HEK293T (cell line): Measurements from ENCODE around the gene STXBP6.
"Not testable (repeated sequence)": the region's sequence is repeated elsewhere in the genome, so short reads cannot be mapped to it uniquely, and the experiment has no call there.

Experiments used
- CTCF ChIA-PET: fragments of 350-600 bp; formaldehyde crosslinking; extraction: SDS; loops from one replicate; lab custom pipeline; 2021; ENCODE audit warnings: antibody characterized with exemption, inconsistent platforms; lab: Yijun Ruan, JAX
- POLR2A ChIA-PET: fragments of 350-600 bp; formaldehyde crosslinking; extraction: SDS; loops from one replicate; lab custom pipeline; 2020; ENCODE audit warnings: antibody characterized with exemption, inconsistent platforms; lab: Yijun Ruan, JAX
- DNase-seq: peaks from one replicate; pipeline ENCODE4 v3.0.0; 2012; ENCODE audit warnings: mixed read lengths; ENCODE audit errors: extremely low spot score
- ARNT ChIP-seq: fragments of 450-650 bp; IDR thresholded peaks from 2 replicates; pipeline ENCODE4 v1.6.1; 2017; ENCODE audit warnings: mild to moderate bottlenecking
- BHLHE40 ChIP-seq: fragments of 450-650 bp; IDR thresholded peaks from 2 replicates; pipeline ENCODE4 v1.6.1; 2016; ENCODE audit warnings: mild to moderate bottlenecking, moderate library complexity, borderline replicate concordance
- CTBP1 ChIP-seq: fragments of 450-650 bp; IDR thresholded peaks from 2 replicates; pipeline ENCODE4 v1.6.1; 2016; ENCODE audit warnings: borderline replicate concordance
- ELF4 ChIP-seq: fragments of 450-650 bp; IDR thresholded peaks from 2 replicates; pipeline ENCODE4 v1.6.1; 2017; ENCODE audit warnings: antibody characterized with exemption
- FOXA1 ChIP-seq: fragments of 450-650 bp; IDR thresholded peaks from 2 replicates; pipeline ENCODE4 v1.6.1; 2016; ENCODE audit warnings: mild to moderate bottlenecking
- FOXK2 ChIP-seq: fragments of 450-650 bp; IDR thresholded peaks from 2 replicates; pipeline ENCODE4 v1.6.1; 2016; ENCODE audit warnings: mild to moderate bottlenecking
- FOXM1 ChIP-seq: fragments of 450-650 bp; IDR thresholded peaks from 2 replicates; pipeline ENCODE4 v1.6.1; 2017; ENCODE audit warnings: mild to moderate bottlenecking, borderline replicate concordance
- HDGF ChIP-seq: fragments of 450-650 bp; IDR thresholded peaks from 2 replicates; pipeline ENCODE4 v1.6.1; 2017; ENCODE audit warnings: antibody characterized with exemption, borderline replicate concordance
- L3MBTL2 ChIP-seq: fragments of 450-650 bp; conservative IDR thresholded peaks from 2 replicates; pipeline ENCODE4 v1.6.1; 2016; ENCODE audit warnings: mild to moderate bottlenecking
- LEF1 ChIP-seq: fragments of 450-650 bp; IDR thresholded peaks from 2 replicates; pipeline ENCODE4 v1.6.1; 2017; ENCODE audit warnings: mild to moderate bottlenecking, borderline replicate concordance
- NFRKB ChIP-seq: fragments of 450-650 bp; IDR thresholded peaks from 2 replicates; pipeline ENCODE4 v1.6.1; 2016; ENCODE audit warnings: mild to moderate bottlenecking, moderate library complexity
- SP1 ChIP-seq: fragments of 450-650 bp; IDR thresholded peaks from 2 replicates; pipeline ENCODE4 v1.6.1; 2017
- SUZ12 ChIP-seq: fragments of 450-650 bp; IDR thresholded peaks from 2 replicates; pipeline ENCODE4 v1.6.1; 2016; ENCODE audit warnings: mild to moderate bottlenecking
- TARDBP ChIP-seq: fragments of 450-650 bp; IDR thresholded peaks from 2 replicates; pipeline ENCODE4 v1.6.1; 2016
- ZNF384 ChIP-seq: fragments of 450-650 bp; IDR thresholded peaks from 2 replicates; pipeline ENCODE4 v1.6.1; 2016
- TF ChIP-seq, protein P1 (sequence below): fragments of 450-650 bp; IDR thresholded peaks from 2 replicates; pipeline ENCODE4 v1.6.1; 2016

STXBP6 gene

DNA sequence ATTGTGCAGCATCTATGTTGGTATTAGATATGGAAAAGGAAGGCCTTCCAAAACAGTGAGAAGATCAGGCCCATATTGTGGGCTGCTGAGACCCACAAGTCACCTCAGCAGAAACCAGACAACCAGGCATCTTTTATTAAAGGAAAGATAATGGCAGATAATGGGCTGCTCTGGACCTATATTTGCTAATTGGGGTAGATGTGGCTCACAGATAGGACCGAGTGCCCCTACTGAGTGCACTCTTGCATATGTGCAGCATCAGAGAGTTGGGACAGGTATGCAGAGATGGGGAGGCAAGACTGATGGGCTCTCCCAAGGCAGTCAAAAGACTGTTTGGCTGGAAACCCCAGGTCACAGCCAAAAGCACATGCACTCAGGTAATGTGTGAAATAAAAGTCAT lies 266.2 kb downstream of the STXBP6 start:
- no peak for DNase-seq
- CTCF ChIA-PET: no interaction called here
- POLR2A ChIA-PET: no interaction called here

GRCh38 chr14:24780281-24780680 lies 269.7 kb downstream of the STXBP6 start:
- no peak for DNase-seq
- CTCF ChIA-PET: no interaction called here
- POLR2A ChIA-PET: no interaction called here
- TF ChIP-seq ZNF384 (no peak), CTBP1 (no peak), ELF4 (no peak), FOXM1 (no peak), ARNT (no peak), L3MBTL2 (no peak), SP1 (no peak), SUZ12 (no peak), TARDBP (no peak), NFRKB (no peak), FOXK2 (no peak), HDGF (no peak), FOXA1 (no peak)
- TF ChIP-seq, protein P1, sequence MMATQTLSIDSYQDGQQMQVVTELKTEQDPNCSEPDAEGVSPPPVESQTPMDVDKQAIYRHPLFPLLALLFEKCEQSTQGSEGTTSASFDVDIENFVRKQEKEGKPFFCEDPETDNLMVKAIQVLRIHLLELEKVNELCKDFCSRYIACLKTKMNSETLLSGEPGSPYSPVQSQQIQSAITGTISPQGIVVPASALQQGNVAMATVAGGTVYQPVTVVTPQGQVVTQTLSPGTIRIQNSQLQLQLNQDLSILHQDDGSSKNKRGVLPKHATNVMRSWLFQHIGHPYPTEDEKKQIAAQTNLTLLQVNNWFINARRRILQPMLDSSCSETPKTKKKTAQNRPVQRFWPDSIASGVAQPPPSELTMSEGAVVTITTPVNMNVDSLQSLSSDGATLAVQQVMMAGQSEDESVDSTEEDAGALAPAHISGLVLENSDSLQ: no peak

More for the DNA sequence above, 266.2 kb downstream of the STXBP6 start:
- TF ChIP-seq ZNF384: no peak

- ChIA-PET POLR2A (no interaction called here), CTCF (no interaction called here)
- TF ChIP-seq CTBP1 (no peak), ARNT (no peak), ELF4 (no peak), BHLHE40 (no peak)
- TF ChIP-seq, protein P1: no peak
- no peak for DNase-seq
These were observed 272.3 kb downstream of the STXBP6 start for GRCh38 chr14:24777678-24778077.

- DNase-seq: no peak
- no peak for TF ChIP-seq TARDBP
- no peak for TF ChIP-seq HDGF
- TF ChIP-seq SUZ12: no peak
- no peak for TF ChIP-seq ZNF384
- no peak for TF ChIP-seq BHLHE40
- ChIA-PET POLR2A (no interaction called here), CTCF (no interaction called here)
These were observed 274.0 kb downstream of the STXBP6 start for GRCh38 chr14:24775950-24776349.

GRCh38 chr14:24774187-24774915 lies 275.6 kb downstream of the STXBP6 start:
- CTCF ChIA-PET: no interaction called here
- TF ChIP-seq ELF4: no peak
- no peak for TF ChIP-seq LEF1
- TF ChIP-seq FOXA1: no peak
- TF ChIP-seq CTBP1: no peak
- TF ChIP-seq BHLHE40: no peak
- no peak for TF ChIP-seq FOXK2
- no peak for TF ChIP-seq HDGF
- TF ChIP-seq ARNT: no peak
- TF ChIP-seq ZNF384: no peak
- TF ChIP-seq TARDBP: no peak
- no peak for TF ChIP-seq SP1
- TF ChIP-seq NFRKB: no peak
- no peak for TF ChIP-seq SUZ12
- TF ChIP-seq, protein P1: no peak
- no peak for TF ChIP-seq FOXM1
- TF ChIP-seq L3MBTL2: no peak
- POLR2A ChIA-PET: no interaction called here

DNA sequence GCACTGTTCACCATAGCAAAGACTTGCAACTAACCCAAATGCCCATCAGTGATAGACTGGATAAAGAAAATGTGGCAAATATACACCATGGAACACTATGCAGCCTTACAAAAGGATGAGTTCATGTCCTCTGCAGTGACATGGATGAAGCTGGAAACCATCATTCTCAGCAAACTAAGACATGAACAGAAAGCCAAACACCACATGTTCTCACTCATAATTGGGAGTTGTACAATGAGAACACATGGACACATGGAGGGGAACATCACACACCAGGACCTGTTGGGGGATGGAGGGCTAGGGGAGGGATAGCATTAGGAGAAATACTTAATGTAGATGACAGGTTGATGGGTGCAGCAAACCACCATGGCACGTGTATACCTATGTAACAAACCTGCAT lies 276.4 kb downstream of the STXBP6 start:
- DNase-seq, CTCF ChIA-PET: not testable (repeated sequence)

More at GRCh38 chr14:24774187-24774915, 275.6 kb downstream of the STXBP6 start:
- no peak for DNase-seq

GRCh38 chr14:24766434-24766833 lies 283.5 kb downstream of the STXBP6 start:
- CTCF ChIA-PET: interaction anchor here (0.7 kb wide), 1 partner anchor 29 kb away, joined by 5 read pairs; no protein-coding TSS in a partner anchor
- POLR2A ChIA-PET: no interaction called here
- TF ChIP-seq ZNF384 (no peak), LEF1 (no peak), SP1 (no peak), SUZ12 (no peak), FOXA1 (no peak), L3MBTL2 (no peak), HDGF (no peak), CTBP1 (no peak), ARNT (no peak), FOXK2 (no peak), TARDBP (no peak), FOXM1 (no peak), ELF4 (no peak), BHLHE40 (no peak)
- TF ChIP-seq, protein P1: no peak
- DNase-seq: no peak

More for the DNA sequence above, 276.4 kb downstream of the STXBP6 start:
- POLR2A ChIA-PET: not testable (repeated sequence)
